ENCODE data around the gene GBX2.

DNA sequence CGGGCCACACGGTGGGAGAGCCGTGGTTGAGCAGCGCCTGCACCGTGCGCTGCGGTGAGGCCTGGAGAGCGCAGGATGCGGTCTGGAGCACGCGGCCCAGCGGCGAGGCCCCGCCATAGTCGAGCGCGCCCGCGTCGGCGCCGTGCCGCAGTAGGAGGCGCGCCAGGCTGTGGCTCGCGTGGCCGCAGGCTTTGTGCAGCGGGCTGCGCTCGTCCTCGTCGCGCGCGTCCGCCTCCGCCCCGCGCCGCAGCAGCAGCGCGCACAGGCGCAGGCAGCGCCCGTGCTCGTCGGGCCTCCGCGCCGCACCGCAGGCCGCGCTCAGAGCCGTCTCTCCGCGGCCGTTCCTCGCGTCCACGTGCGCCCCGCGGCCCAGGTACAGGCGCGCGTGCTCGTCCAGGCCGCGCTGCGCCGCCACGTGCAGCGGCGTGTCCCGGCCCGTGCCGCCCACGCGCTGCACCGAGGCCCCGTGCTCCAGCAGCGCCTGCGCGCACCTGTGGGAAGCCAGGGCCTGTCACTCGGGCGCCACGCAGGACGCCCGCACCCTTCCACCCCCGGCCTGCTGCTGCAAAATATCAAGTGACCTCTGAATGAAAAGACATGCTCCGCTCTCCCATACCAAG lies 46.3 kb upstream of the GBX2 start:
- TF ChIP-seq, protein P1, sequence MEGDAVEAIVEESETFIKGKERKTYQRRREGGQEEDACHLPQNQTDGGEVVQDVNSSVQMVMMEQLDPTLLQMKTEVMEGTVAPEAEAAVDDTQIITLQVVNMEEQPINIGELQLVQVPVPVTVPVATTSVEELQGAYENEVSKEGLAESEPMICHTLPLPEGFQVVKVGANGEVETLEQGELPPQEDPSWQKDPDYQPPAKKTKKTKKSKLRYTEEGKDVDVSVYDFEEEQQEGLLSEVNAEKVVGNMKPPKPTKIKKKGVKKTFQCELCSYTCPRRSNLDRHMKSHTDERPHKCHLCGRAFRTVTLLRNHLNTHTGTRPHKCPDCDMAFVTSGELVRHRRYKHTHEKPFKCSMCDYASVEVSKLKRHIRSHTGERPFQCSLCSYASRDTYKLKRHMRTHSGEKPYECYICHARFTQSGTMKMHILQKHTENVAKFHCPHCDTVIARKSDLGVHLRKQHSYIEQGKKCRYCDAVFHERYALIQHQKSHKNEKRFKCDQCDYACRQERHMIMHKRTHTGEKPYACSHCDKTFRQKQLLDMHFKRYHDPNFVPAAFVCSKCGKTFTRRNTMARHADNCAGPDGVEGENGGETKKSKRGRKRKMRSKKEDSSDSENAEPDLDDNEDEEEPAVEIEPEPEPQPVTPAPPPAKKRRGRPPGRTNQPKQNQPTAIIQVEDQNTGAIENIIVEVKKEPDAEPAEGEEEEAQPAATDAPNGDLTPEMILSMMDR (IDR thresholded peaks at IDR 0.05) = no peak
- TF ChIP-seq EP300 (IDR thresholded peaks at IDR 0.05) (no peak), POLR2AphosphoS5 (IDR thresholded peaks at IDR 0.05) (no peak), POLR2A (IDR thresholded peaks at IDR 0.05) (no peak)

All from gastroesophageal sphincter (tissue), 3 donors.